GM19035 (cell line): ENCODE measurements around the gene GRIN2A.

ENCODE experiments used
- ATAC-seq: cut with Tn5 transposase; IDR thresholded peaks from one replicate; pipeline ENCODE4 v1.9.1; 2021; ENCODE audit not compliant: unreplicated experiment

GRIN2A gene

GRCh38 chr16:10088380-10088793 lies 93.8 kb downstream of the GRIN2A start:
- ATAC-seq, result no peak

GRCh38 chr16:10087151-10087550 lies 95.1 kb downstream of the GRIN2A start:
- no peak for ATAC-seq

- no peak for ATAC-seq
These were observed 95.6 kb downstream of the GRIN2A start for GRCh38 chr16:10086620-10087019.

GRCh38 chr16:10085078-10085798 lies 97.0 kb downstream of the GRIN2A start:
- no peak for ATAC-seq

GRCh38 chr16:10083301-10083700 lies 98.9 kb downstream of the GRIN2A start:
- no peak for ATAC-seq

GRCh38 chr16:10081201-10081940 lies 100.9 kb downstream of the GRIN2A start:
- no peak for ATAC-seq

GRCh38 chr16:10080051-10080772 lies 102.0 kb downstream of the GRIN2A start:
- ATAC-seq, result no peak

GRCh38 chr16:10078541-10078949 lies 103.7 kb downstream of the GRIN2A start:
- ATAC-seq, result no peak

- ATAC-seq, result no peak
These were observed 104.4 kb downstream of the GRIN2A start for GRCh38 chr16:10077861-10078260.

- ATAC-seq, result no peak
These were observed 106.2 kb downstream of the GRIN2A start for GRCh38 chr16:10076037-10076436.

GRCh38 chr16:10070591-10070990 lies 111.6 kb downstream of the GRIN2A start:
- ATAC-seq, result no peak

GRCh38 chr16:10069374-10069773 lies 112.9 kb downstream of the GRIN2A start:
- ATAC-seq, result no peak

- ATAC-seq, result no peak
These were observed 114.4 kb downstream of the GRIN2A start for GRCh38 chr16:10067835-10068234.

- no peak for ATAC-seq
These were observed 114.8 kb downstream of the GRIN2A start for GRCh38 chr16:10067406-10067805.

- ATAC-seq, result no peak
These were observed 117.2 kb downstream of the GRIN2A start for GRCh38 chr16:10065019-10065418.

- no peak for ATAC-seq
These were observed 133.4 kb downstream of the GRIN2A start for GRCh38 chr16:10048850-10049249.

GRCh38 chr16:10045947-10046346 lies 136.3 kb downstream of the GRIN2A start:
- no peak for ATAC-seq

- ATAC-seq, result no peak
These were observed 136.9 kb downstream of the GRIN2A start for GRCh38 chr16:10045291-10045775.

GRCh38 chr16:10040136-10041080 lies 141.8 kb downstream of the GRIN2A start:
- ATAC-seq, result no peak
